IMR-90 (cell line): ENCODE data around the gene IL13. TPM values are rescaled to one million over a fixed set of nuclear protein-coding genes. Genes with fewer than 3 reads are reported as not detected.

ENCODE experiments used
- ATAC-seq: fragments of 200-7000 bp; cut with Tn5 transposase; 2 replicates; pipeline ENCODE4 v1.9.1; 2020; ENCODE audit warnings: low read depth, mild to moderate bottlenecking, moderate library complexity
- BruUV-seq: library from RNA; stranded (reverse); fragments of 400-500 nt; replicated peaks from 2 replicates; lab custom pipeline; 2021; lab: Mats Ljungman, UMichigan
- CTCF ChIA-PET: fragments of 300-600 bp; formaldehyde crosslinking; extraction: SDS; loops from one replicate; lab custom pipeline; 2021; ENCODE audit warnings: antibody characterized with exemption; lab: Yijun Ruan, JAX
- POLR2A ChIA-PET: fragments of 300-600 bp; sonication (Branson Sonifier 250); formaldehyde crosslinking; loops from one replicate; lab custom pipeline; 2022; ENCODE audit warnings: antibody characterized with exemption; ENCODE audit not compliant: unreplicated experiment; lab: Charles Lee
- DNase-seq: peaks from one replicate; pipeline ENCODE4 v3.0.0; 2013
- H2AFZ ChIP-seq: replicated peaks from 2 replicates; pipeline ENCODE3; 2013; ENCODE audit warnings: low read length, mild to moderate bottlenecking; ENCODE audit not compliant: poor library complexity
- H2AK5ac ChIP-seq: 2 replicates; pipeline ENCODE4 v1.6.1; 2013; ENCODE audit warnings: low read depth, low read length, inconsistent platforms
- H2AK9ac ChIP-seq: replicated peaks from 2 replicates; pipeline ENCODE3; 2013; ENCODE audit warnings: mild to moderate bottlenecking, low read depth, low read length, moderate library complexity; ENCODE audit not compliant: poor library complexity
- H2BK120ac ChIP-seq: 2 replicates; pipeline ENCODE4 v1.6.1; 2013; ENCODE audit warnings: low read depth, low read length, inconsistent platforms
- H2BK15ac ChIP-seq: 3 replicates; pipeline ENCODE4 v1.6.1; 2013; ENCODE audit warnings: low read depth, low read length, inconsistent platforms
- H2BK20ac ChIP-seq: 2 replicates; pipeline ENCODE4 v1.6.1; 2013; ENCODE audit warnings: low read depth, mild to moderate bottlenecking, inconsistent platforms, low read length, moderate library complexity
- H2BK5ac ChIP-seq: 2 replicates; pipeline ENCODE4 v1.6.1; 2013; ENCODE audit warnings: mild to moderate bottlenecking, low read depth, low read length, inconsistent platforms; ENCODE audit not compliant: poor library complexity, severe bottlenecking
- H3K14ac ChIP-seq: replicated peaks from 2 replicates; pipeline ENCODE4 v1.6.1; 2013; ENCODE audit warnings: low read depth, low read length, inconsistent platforms
- H3K18ac ChIP-seq: 2 replicates; pipeline ENCODE4 v1.6.1; 2013; ENCODE audit warnings: low read depth, low read length, control low read depth
- H3K23ac ChIP-seq: 2 replicates; pipeline ENCODE4 v1.6.1; 2013; ENCODE audit warnings: low read depth, low read length, inconsistent platforms
- H3K27ac ChIP-seq: 2 replicates; pipeline ENCODE4 v1.5.1; 2013; ENCODE audit warnings: mild to moderate bottlenecking, control low read depth, low read length; ENCODE audit not compliant: insufficient read depth
- H3K27me3 ChIP-seq: 2 replicates; pipeline ENCODE4 v1.6.1; 2013; ENCODE audit warnings: low read length; ENCODE audit not compliant: control insufficient read depth, insufficient read depth
- H3K36me3 ChIP-seq: 2 replicates; pipeline ENCODE4 v1.6.1; 2013; ENCODE audit warnings: low read length, mixed read lengths; ENCODE audit not compliant: control insufficient read depth, insufficient read depth
- H3K4ac ChIP-seq: 2 replicates; pipeline ENCODE4 v1.6.1; 2013; ENCODE audit warnings: low read depth, low read length, inconsistent platforms
- H3K4me1 ChIP-seq: 2 replicates; pipeline ENCODE4 v1.6.1; 2013; ENCODE audit warnings: low read length, mixed read lengths; ENCODE audit not compliant: control insufficient read depth, insufficient read depth
- H3K4me2 ChIP-seq: 2 replicates; pipeline ENCODE4 v1.6.1; 2013; ENCODE audit warnings: low read depth, mild to moderate bottlenecking, control low read depth, low read length, moderate library complexity
- H3K4me3 ChIP-seq: 2 replicates; pipeline ENCODE4 v1.5.1; 2013; ENCODE audit warnings: low read depth, mild to moderate bottlenecking, control low read depth, low read length, moderate library complexity; ENCODE audit not compliant: insufficient read depth
- H3K56ac ChIP-seq: 2 replicates; pipeline ENCODE4 v1.6.1; 2013; ENCODE audit warnings: low read length, inconsistent platforms; ENCODE audit not compliant: insufficient read depth; ENCODE audit errors: extremely low read depth
- H3K79me1 ChIP-seq, 2 experiments: 2 replicates each; pipeline ENCODE4 v1.6.1; 2013; ENCODE audit warnings: low read length in 2 of 2, inconsistent platforms in 1 of 2, low read depth in 1 of 2
- H3K9ac ChIP-seq: 2 replicates; pipeline ENCODE4 v1.6.1; 2013; ENCODE audit warnings: low read depth, low read length, control low read depth
- H3K9me1 ChIP-seq: 2 replicates; pipeline ENCODE4 v1.6.1; 2013; ENCODE audit warnings: low read length, inconsistent platforms; ENCODE audit not compliant: insufficient read depth
- H3K9me3 ChIP-seq: 2 replicates; pipeline ENCODE4 v1.6.1; 2013; ENCODE audit warnings: low read length; ENCODE audit not compliant: control insufficient read depth, insufficient read depth
- H4K20me1 ChIP-seq: 2 replicates; pipeline ENCODE4 v1.6.1; 2013; ENCODE audit warnings: low read length, inconsistent platforms; ENCODE audit not compliant: insufficient read depth
- H4K5ac ChIP-seq: 2 replicates; pipeline ENCODE4 v1.6.1; 2013; ENCODE audit warnings: mild to moderate bottlenecking, low read depth, low read length, control low read depth
- H4K8ac ChIP-seq, 2 experiments: 2 replicates each; pipeline ENCODE4 v1.6.1; 2013; ENCODE audit warnings: low read depth in 2 of 2, low read length in 2 of 2, control low read depth in 1 of 2, inconsistent platforms in 1 of 2
- H4K91ac ChIP-seq: 2 replicates; pipeline ENCODE4 v1.6.1; 2013; ENCODE audit warnings: low read depth, low read length, inconsistent platforms; ENCODE audit not compliant: insufficient read depth
- BHLHE40 ChIP-seq: fragments of 150-350 bp; IDR thresholded peaks from 2 replicates; pipeline ENCODE4 v1.6.1; 2016; ENCODE audit warnings: mild to moderate bottlenecking, low read depth, low read length
- CHD1 ChIP-seq: IDR thresholded peaks from 2 replicates; pipeline ENCODE4 v1.6.1; 2012; ENCODE audit warnings: low read depth, low read length, improper control_type of control experiment
- MAFK ChIP-seq: IDR thresholded peaks from 2 replicates; pipeline ENCODE4 v1.6.1; 2012; ENCODE audit warnings: low read depth, low read length, improper control_type of control experiment
- MXI1 ChIP-seq: IDR thresholded peaks from 2 replicates; pipeline ENCODE4 v1.6.1; 2012; ENCODE audit warnings: low read depth, mild to moderate bottlenecking, low read length, moderate library complexity, borderline replicate concordance
- RAD21 ChIP-seq: IDR thresholded peaks from 2 replicates; pipeline ENCODE4 v1.6.1; 2012; ENCODE audit warnings: low read length, improper control_type of control experiment
- SMC3 ChIP-seq: fragments of 150-350 bp; IDR thresholded peaks from 2 replicates; pipeline ENCODE4 v1.6.1; 2016; ENCODE audit warnings: low read depth, mild to moderate bottlenecking, antibody characterized with exemption, low read length, moderate library complexity
- WGBS, 2 experiments: methylation state at CpG; one replicate each; pipeline versions ENCODE4 v1.1.5 to v1.1.7; 2013; ENCODE audit warnings: missing lambda C conversion rate in 2 of 2; ENCODE audit not compliant: insufficient read length in 1 of 2; ENCODE audit errors: extremely low coverage in 2 of 2; 5-methylcytosine and 5-hydroxymethylcytosine counted together
- dilution Hi-C: fragments of 300-500 bp; cut with HindIII; formaldehyde crosslinking; loops from one replicate; pipeline ENCODE4 v1.14.3; 2018; ENCODE audit warnings: low sequenced_read_pairs; ENCODE audit not compliant: unreplicated experiment
- in situ Hi-C: fragments of 300-500 bp; cut with MboI; formaldehyde crosslinking; loops from 3 replicates; pipeline ENCODE4 v1.14.3; 2019; ENCODE audit warnings: low sequenced_read_pairs, inconsistent platforms, mixed read lengths
- intact Hi-C: fragments of 100-400 bp; cut with micrococcal nuclease; formaldehyde crosslinking; loops from 2 replicates; pipeline ENCODE4 v1.10.0; 2022
- polyA plus RNA-seq, 3 experiments: library from polyadenylated mRNA; depleted of rRNA; stranded (reverse); fragments of >200 nt; gene quantifications; 2 replicates each; pipeline ENCODE4 v1.2.3, GENCODE V29; 2012; ENCODE audit warnings: low replicate concordance in 1 of 3
- total RNA-seq: library from RNA; depleted of rRNA; stranded (reverse); fragments of >200 nt; gene quantifications from 2 replicates; pipeline ENCODE4 v1.2.3, GENCODE V29; 2012
- TF ChIP-seq, protein P1 (sequence below): fragments of 150-350 bp; IDR thresholded peaks from 2 replicates; pipeline ENCODE4 v1.6.1; 2017; ENCODE audit warnings: mild to moderate bottlenecking, antibody characterized with exemption, low read length, low read depth
- TF ChIP-seq, protein P2 (sequence below): conservative IDR thresholded peaks from 2 replicates; pipeline ENCODE4 v1.5.1; 2012; ENCODE audit warnings: mild to moderate bottlenecking, low read depth, low read length, improper control_type of control experiment

Gene IL13
- total and polyA plus RNA-seq, 2 of the 4 experiments (the other 2 are of a cell fraction): not detected

DNA sequence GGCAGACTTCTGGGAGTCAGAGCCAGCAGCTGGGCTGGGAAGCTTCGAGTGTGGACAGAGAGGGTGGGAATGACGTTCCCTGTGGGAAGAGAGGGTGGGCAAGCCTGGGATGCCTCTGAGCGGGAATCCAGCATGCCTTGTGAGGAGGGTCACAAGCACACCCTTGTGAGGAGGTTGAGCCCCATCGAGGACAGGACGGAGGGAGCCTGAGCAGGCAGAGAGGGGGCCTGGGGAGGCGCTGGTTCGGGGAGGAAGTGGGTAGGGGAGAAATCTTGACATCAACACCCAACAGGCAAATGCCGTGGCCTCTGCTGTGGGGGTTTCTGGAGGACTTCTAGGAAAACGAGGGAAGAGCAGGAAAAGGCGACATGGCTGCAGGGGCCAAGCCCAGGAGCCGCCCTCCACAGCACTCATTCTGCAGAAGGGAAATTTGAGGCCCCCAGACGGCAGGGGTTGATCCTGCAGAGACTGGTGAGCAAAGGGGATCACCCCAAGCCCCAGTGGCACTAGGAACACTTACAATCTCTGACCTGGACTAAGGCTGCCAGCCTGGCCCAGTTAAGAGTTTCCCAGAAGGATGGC lies 1.1 kb upstream of the IL13 start:
- BruUV-seq: no TSS peak
- peaks cover 3% of the 10 kb centered on the region; the same call in 1 of the 2 replicates for H3K9me1 ChIP-seq
- no peaks in the 10 kb centered on the region for H3K79me1 ChIP-seq
- TF ChIP-seq SMC3 (no peak), CHD1 (no peak), RAD21 (no peak), BHLHE40 (no peak), MAFK (no peak), MXI1 (no peak)
- TF ChIP-seq, protein P1, sequence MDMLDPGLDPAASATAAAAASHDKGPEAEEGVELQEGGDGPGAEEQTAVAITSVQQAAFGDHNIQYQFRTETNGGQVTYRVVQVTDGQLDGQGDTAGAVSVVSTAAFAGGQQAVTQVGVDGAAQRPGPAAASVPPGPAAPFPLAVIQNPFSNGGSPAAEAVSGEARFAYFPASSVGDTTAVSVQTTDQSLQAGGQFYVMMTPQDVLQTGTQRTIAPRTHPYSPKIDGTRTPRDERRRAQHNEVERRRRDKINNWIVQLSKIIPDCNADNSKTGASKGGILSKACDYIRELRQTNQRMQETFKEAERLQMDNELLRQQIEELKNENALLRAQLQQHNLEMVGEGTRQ: no peak
- TF ChIP-seq, protein P2, sequence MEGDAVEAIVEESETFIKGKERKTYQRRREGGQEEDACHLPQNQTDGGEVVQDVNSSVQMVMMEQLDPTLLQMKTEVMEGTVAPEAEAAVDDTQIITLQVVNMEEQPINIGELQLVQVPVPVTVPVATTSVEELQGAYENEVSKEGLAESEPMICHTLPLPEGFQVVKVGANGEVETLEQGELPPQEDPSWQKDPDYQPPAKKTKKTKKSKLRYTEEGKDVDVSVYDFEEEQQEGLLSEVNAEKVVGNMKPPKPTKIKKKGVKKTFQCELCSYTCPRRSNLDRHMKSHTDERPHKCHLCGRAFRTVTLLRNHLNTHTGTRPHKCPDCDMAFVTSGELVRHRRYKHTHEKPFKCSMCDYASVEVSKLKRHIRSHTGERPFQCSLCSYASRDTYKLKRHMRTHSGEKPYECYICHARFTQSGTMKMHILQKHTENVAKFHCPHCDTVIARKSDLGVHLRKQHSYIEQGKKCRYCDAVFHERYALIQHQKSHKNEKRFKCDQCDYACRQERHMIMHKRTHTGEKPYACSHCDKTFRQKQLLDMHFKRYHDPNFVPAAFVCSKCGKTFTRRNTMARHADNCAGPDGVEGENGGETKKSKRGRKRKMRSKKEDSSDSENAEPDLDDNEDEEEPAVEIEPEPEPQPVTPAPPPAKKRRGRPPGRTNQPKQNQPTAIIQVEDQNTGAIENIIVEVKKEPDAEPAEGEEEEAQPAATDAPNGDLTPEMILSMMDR: no peak
- in situ Hi-C loops (no loop called here), dilution Hi-C loops (no loop called here), intact Hi-C loops (no loop called here)
- ATAC-seq: no peak
- no peak overlapping the region for H4K5ac ChIP-seq
- no peak overlapping the region; the same call in 1 of the 2 replicates for H3K14ac ChIP-seq
- H2BK20ac ChIP-seq: no peak overlapping the region
- no peaks in the 10 kb centered on the region for H3K9me3 ChIP-seq
- POLR2A ChIA-PET: no interaction called here
- peak overlapping the region; percentile 60; the same call in 1 of the 2 replicates for H3K4me2 ChIP-seq
- H3K36me3 ChIP-seq: no peaks in the 10 kb centered on the region
- H2AK9ac ChIP-seq: peak overlapping the region; percentile 74
- no peak overlapping the region for H3K4me3 ChIP-seq
- no peak overlapping the region for H3K18ac ChIP-seq
- no peak overlapping the region; the same call in 2 of the 3 replicates for H2BK15ac ChIP-seq
- peaks cover 11% of the 10 kb centered on the region; the same call in 1 of the 2 replicates for H3K27me3 ChIP-seq
- H3K9ac ChIP-seq: no peak overlapping the region
- no peak overlapping the region for H2BK120ac ChIP-seq
- 0 out of 2 replicates have a peak overlapping the region, but pooled peaks have one; percentile 56 for H2AK5ac ChIP-seq
- CTCF ChIA-PET: interaction anchor here (0.6 kb wide), 1 partner anchor 1516 kb away, joined by 4 read pairs; no protein-coding TSS in a partner anchor
- H2AFZ ChIP-seq: peak overlapping the region; percentile 90
- H3K4me1 ChIP-seq: no peaks in the 10 kb centered on the region
- H3K4ac ChIP-seq: no peak overlapping the region; the same call in 1 of the 2 replicates
- no peak overlapping the region for H2BK5ac ChIP-seq
- no peak overlapping the region for H3K56ac ChIP-seq
- H3K27ac ChIP-seq: no peak overlapping the region
- DNase-seq: no peak
- no CpG with 5 or more reads among the region's 12 CpGs for WGBS, 2 experiments
- no peak overlapping the region; a peak in 1 of 4 replicates for H4K8ac ChIP-seq
- no peak overlapping the region for H4K91ac ChIP-seq
- H3K23ac ChIP-seq: peak overlapping the region; percentile 42; the same call in 1 of the 2 replicates
- no peaks in the 10 kb centered on the region for H4K20me1 ChIP-seq
